HG03521 (cell line): ENCODE data around the gene LAG3.

Experiments used
- ATAC-seq: cut with Tn5 transposase; IDR thresholded peaks from one replicate; pipeline ENCODE4 v1.9.1; 2021; ENCODE audit warnings: mild to moderate bottlenecking, moderate library complexity; ENCODE audit not compliant: unreplicated experiment

Gene LAG3

DNA sequence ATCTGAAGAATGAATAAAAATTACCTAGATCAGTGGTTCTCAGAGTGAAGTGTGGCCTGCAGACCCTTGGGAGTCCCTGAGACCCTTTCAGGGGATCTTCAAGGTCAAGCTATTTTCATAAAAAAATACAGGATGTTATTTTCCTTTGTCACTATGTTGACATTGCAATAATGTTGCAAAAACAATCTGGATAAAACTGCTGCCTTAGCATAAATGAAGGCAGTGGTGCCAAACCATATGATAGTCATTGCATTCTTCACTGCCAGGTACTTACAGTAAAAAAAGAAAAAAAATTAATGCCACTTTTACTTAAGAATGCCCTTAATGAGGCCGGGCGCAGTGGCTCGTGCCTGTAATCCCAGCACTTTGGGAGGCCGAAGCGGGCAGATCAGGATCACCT is 15.0 kb downstream of the LAG3 start:
- ATAC-seq: no peak

DNA sequence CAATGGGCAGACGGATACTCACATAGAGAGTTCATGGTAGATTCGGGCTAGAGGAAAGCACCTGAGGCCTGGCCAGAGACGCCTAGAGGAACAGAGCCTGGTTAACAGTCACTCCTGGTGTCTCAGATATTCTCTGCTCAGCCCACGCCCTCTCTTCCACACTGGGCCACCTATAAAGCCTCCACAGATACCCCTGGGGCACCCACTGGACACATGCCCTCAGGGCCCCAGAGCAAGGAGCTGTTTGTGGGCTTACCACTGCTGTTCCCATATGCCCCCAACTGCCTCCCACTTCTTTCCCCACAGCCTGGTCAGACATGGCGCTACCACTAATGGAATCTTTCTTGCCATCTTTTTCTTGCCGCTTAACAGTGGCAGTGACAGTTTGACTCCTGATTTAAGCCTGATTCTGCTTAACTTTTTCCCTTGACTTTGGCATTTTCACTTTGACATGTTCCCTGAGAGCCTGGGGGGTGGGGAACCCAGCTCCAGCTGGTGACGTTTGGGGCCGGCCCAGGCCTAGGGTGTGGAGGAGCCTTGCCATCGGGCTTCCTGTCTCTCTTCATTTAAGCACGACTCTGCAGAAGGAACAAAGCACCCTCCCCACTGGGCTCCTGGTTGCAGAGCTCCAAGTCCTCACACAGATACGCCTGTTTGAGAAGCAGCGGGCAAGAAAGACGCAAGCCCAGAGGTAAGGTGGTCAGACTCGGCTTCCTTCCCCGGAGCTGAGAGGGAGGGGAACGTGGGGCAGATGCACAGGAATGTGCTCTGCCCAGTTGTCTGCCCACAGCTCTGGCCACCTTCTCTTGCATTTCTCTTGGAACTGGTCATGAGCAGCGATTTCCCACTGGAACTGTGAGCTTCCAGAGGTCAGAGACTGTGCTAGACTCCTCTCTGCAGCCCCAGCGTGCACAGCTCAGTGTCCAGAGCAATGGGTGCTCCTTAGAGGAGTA is 16.9 kb downstream of the LAG3 start, which contains the start of gene CD4:
Gene CD4, plus strand, starts transcription at position 557 of the 953 bp plus-strand sequence. CDS start 10,611 bp downstream, outside the sequence.
- no peak for ATAC-seq

DNA sequence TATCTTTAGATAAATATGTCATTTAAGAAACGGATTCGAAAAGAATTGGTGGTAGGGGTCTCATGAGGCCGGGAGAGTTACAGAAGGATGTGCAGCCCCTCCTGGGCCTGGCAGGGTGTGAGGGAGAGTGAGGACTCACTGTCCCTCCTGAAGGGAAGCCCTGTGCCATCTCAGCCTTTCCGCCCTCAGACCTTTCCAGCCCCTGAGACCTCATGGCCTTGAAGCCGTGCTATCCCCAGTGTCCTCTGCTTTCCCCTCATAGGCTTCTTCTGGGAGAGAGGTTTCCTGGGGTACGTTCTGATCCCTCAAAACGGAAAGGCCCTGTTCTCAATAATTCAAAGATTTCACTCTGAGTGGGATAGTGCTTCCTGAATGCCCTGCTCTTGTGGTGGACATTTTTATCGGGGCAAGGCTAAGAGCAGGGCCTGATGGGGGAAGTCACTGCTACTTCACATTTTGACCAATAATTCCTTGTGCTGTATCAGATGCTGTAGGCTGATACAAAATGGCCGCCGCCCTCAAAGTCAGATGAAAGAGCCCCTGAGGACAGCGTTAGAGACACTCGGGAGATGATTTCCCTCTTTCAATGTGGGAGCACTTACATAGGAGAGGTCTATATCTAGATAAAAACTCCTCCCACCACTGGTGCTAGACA is 18.3 kb downstream of the LAG3 start:
- no peak for ATAC-seq

DNA sequence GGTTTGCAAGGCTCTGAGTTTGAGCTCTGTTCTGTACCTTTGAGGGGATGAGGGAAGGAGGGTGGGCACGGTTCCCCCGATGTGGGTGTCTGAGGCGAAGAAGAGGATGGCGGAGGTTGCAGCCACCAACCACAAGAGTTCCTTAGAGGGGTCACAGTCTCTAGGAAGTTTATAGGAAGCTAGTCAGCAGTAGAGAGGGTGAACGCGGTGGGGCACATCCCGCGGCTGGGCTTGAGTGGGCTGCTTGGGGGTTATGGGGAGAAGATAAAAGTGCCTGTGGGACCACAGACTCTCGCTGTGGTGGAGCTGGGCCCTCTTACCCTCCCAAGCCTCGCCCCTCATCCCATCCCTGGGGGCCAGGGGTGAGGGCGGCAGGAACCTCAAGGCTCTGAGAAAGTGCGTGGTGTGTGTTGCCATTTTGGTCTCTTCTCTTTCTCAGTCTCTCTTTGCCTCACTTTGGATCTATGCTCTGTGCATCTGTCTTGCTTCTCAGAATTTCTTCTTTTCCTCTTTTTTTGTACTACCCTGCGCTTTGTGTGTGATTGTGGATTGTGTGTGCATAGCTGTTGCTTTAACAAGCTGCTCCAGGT is 19.7 kb downstream of the LAG3 start:
- no peak for ATAC-seq

DNA sequence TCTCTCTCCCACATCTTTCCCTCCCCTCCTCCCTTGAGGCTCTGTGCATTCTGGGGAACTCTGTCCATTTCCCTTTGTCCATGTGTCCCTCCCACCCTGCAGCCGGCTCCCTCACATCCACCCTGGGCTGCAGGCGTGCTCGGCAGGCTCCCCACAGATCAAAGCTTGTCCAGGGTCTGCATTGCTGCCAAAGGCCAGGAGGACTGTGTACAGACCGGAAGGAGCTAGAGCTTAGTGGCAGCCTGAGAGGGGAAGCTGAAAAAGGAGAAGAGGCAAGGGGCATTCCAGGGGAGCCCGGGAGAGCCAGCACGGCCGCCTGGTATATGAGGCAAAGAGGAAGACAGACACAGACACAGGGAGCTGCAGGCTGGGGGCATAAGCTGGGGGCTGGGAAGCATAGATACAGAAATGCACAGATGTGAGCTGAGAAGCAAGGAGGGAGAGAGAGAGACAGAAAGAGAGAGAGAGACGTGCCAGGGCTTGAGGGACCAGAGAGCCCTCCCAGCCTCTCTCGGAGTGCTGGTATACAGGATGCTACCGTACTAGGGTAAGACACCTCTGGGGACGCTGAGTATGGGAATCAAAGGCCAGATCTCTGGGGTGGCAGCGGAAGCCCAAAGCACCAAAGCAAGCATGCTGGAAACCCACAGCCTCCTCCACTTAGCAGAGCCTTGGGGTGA is 20.3 kb downstream of the LAG3 start:
- ATAC-seq: no peak

DNA sequence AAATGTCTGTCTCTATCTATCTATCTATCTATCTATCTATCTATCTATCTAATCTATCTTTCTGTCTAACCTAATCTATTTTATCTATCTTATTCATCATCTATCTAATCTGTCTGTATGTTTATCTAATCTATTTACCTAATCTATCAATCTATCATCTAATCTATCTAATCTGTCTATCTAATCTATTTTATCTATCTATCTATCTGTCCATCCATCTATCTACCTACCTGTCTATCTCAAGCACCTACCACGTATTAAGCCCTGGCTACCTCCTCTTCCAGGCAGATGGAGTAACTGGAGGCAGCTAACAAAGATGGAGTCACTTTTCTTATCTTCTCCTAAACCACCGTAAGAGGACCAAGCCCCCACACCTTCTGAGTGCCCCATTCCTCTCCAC is 22.8 kb downstream of the LAG3 start:
- ATAC-seq: no peak

DNA sequence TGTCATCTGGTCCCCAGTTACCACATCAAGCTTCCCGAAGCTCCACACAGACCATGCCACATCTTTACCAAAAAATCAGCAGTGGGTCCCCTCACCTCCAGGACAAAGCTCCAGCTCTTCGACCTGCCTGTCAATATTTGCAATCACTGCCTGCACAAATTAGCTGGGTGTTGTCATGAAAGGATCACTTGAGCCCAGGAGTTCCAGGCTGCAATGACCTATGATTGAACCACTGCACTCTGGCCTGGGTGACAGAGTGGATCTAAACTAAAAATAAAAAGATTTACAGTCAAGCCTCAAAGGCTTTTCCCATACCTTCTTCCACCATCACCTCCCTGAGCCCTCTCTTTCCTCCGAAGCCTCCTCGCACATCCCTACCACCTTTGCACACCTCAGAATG is 24.3 kb downstream of the LAG3 start:
- ATAC-seq: no peak

DNA sequence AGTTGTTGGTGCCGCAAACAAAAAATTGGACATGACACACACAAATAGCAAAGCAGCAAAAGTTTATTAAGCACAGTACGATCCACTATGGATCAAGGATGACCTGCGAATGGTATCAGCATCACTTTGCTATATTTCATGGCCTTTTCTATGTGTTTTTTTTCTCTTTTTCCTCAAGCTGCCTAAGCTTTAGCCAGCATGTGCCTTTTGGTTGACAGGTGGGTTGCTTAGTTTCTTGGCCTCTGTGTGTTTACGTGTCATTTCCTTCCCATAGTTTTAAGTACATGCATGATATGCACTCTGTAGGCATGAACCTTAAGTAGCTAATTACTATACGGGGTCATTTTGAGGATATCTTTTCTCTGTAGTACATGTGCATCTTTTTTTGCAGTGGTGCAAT is 26.8 kb downstream of the LAG3 start:
- no peak for ATAC-seq

DNA sequence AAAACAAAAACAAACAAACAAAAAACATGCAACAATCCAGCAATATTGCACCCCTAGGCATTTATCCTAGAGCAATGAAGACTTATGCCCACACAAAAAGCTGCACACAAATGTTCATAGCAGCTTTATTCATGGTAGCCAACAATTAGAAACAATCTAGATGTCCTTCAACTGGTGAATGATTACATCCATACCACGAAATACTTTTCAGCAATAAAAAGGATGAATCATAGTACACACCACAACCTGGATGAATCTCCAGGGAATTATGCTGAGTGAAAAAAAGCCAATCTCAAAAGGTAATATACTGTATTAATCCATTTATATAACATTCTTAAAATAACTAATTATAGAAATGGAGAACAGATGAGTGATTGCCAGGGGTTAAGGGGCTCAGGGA is 34.9 kb downstream of the LAG3 start:
- ATAC-seq: no peak

DNA sequence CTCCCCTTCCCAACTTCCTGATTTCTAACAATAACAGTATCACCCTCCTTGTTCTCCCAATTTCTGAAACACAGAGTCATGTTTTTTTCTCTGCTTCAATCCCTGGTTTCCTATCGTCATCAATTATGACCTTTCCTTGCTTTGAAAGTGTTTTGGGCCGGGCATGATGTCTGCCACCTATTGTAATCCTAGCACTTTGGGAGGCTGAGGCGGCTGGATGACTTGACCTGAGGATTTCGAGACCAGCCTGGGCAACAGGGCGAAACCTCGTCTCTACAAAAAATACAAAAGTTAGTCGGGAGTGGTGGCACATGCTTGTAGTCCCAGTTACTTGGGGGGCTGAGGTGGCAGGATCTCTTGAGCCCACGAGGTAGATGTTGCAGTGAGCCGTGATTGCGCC is 36.7 kb downstream of the LAG3 start:
- ATAC-seq: no peak

DNA sequence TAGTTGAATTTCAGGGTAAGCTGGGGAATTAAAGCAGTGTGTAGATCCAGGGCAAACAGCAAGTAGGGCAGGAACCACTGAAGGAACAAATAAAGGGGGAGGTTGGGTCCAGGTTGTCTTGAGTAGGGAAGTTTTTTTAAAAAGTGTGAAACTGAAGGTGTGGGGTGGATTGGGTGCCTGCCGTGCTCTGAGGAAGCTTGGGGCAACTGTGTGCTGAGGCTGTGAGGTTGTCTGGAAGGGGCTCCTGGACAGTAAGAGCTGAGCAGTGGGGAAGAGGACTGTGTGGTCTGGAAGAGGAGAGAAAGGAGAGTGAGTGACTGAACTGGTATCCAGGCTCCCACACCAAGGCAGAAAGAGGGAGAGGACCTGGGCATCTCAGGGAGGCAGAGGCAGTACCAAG is 38.4 kb downstream of the LAG3 start:
- no peak for ATAC-seq

DNA sequence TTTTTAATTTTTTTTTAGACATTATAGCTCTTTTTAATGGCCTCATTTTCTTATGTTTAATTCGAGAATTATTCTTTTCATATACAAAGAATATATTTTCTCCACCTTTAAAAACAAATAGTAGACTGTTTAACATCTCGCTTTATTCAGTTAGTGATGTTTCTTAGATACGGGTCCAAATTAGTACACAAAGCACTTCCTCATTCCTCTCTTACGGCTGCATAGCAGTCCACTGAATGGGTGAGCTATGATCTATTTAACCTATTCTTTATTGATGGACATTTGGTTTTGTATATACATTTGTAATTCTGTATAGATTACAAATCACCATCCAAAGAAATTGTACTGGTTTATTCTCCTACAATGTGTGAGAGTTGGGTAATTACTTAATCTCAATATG is 41.0 kb downstream of the LAG3 start:
- ATAC-seq: no peak

DNA sequence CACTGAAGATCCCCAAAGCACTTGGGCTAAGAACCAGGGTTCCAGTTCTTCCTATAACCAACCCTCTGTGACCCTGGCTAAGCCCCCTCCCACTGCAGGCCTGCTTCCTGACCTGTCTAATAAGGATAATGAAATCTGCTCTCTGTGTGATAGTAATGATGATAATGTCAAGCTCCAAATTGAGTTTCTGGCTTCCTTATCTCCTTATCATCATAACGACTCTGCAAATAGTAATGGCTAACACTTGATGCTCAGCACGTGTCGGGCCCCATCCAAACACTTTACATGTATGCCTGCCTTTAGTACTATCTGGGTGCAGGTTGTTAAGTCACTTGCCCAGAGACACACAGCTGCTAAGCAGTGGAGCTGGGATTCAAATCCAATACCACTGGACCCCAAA is 44.3 kb downstream of the LAG3 start:
- no peak for ATAC-seq

DNA sequence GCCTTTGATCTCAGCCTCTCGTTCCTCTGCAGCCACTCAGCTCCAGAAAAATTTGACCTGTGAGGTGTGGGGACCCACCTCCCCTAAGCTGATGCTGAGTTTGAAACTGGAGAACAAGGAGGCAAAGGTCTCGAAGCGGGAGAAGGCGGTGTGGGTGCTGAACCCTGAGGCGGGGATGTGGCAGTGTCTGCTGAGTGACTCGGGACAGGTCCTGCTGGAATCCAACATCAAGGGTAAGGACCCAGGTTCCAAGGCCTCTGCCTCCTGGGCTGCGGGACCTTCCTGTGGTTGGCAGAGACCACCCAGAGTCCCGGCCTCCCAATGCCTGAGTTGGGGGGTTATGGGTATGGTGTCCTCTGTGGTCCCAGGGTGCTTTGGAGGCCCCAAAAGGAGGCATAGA is 44.8 kb downstream of the LAG3 start:
- ATAC-seq: no peak

DNA sequence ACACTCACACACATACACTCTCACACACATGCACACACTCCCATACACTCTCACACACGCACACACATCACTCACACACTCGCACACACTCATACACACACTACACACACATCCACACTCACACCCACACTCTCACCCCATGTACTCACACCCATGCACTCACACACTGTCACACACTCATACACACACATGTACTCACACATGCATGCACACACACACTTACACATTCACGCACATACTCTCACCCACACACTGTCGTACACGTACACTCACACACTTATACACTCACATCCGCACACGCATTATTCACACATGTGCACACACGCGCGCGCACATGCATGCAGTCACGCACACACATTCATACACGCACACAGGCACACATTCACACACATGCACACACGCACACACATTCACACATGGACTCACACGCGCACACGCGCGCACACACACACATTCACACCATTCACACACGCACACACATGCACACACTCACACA is 45.4 kb downstream of the LAG3 start:
- ATAC-seq: no peak

DNA sequence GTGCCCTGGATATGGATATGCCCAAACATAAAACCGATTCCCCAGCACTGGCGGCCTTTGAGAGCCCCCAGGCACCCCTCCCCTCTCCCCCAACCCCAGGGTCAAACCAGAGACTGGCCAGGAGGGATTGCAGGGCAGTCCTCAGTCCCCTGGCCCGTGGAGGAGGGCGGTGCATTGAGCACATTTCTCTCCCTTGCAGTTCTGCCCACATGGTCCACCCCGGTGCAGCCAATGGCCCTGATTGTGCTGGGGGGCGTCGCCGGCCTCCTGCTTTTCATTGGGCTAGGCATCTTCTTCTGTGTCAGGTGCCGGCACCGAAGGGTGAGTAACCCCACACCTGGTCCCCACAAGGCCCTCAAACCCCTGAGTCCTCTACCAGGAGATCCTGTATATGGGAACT is 45.9 kb downstream of the LAG3 start:
- ATAC-seq: no peak

DNA sequence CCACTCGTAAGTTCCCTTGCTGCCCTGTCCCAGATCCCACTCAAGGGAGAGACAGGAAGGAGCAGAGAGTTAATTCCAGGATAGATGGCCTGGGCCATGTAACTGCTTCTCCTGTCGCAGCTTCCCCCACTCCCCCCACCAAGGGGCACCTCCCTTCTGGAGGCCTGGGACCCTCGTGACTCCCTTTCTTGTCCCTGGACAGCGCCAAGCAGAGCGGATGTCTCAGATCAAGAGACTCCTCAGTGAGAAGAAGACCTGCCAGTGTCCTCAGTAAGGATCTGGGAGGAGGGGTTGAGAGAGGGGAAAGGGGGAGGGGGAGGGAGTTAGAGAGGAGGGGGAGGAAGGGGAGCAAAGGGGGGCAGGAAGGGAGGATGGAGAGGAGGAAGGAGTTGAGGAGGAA is 46.3 kb downstream of the LAG3 start:
- no peak for ATAC-seq

DNA sequence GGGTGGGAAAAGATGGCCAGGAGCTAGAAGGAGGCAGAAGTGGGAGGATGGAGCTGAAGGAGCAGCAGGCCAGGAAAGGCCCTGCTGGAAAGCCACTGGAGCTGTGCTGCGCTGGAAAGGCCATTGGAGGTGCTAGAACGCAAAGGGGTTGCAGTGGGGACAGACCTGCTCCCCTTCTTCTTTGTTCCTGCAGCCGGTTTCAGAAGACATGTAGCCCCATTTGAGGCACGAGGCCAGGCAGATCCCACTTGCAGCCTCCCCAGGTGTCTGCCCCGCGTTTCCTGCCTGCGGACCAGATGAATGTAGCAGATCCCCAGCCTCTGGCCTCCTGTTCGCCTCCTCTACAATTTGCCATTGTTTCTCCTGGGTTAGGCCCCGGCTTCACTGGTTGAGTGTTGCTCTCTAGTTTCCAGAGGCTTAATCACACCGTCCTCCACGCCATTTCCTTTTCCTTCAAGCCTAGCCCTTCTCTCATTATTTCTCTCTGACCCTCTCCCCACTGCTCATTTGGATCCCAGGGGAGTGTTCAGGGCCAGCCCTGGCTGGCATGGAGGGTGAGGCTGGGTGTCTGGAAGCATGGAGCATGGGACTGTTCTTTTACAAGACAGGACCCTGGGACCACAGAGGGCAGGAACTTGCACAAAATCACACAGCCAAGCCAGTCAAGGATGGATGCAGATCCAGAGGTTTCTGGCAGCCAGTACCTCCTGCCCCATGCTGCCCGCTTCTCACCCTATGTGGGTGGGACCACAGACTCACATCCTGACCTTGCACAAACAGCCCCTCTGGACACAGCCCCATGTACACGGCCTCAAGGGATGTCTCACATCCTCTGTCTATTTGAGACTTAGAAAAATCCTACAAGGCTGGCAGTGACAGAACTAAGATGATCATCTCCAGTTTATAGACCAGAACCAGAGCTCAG is 47.0 kb downstream of the LAG3 start:
- ATAC-seq: no peak

DNA sequence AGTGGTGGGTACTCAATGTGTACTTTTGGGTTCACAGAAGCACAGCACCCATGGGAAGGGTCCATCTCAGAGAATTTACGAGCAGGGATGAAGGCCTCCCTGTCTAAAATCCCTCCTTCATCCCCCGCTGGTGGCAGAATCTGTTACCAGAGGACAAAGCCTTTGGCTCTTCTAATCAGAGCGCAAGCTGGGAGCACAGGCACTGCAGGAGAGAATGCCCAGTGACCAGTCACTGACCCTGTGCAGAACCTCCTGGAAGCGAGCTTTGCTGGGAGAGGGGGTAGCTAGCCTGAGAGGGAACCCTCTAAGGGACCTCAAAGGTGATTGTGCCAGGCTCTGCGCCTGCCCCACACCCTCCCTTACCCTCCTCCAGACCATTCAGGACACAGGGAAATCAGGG is 47.8 kb downstream of the LAG3 start:
- ATAC-seq: no peak
